ES-I3 (cell line): Measurements from ENCODE around the gene PYHIN1.

Experiments
- H3K36me3 ChIP-seq: 2 replicates; pipeline ENCODE4 v1.6.1; 2013; ENCODE audit warnings: mild to moderate bottlenecking, low read length, control low read depth, moderate library complexity; ENCODE audit not compliant: insufficient read depth
- H3K4me1 ChIP-seq: 2 replicates; pipeline ENCODE4 v1.6.1; 2013; ENCODE audit warnings: mild to moderate bottlenecking, control low read depth, low read length; ENCODE audit not compliant: insufficient read depth
- H3K9ac ChIP-seq: 2 replicates; pipeline ENCODE4 v1.6.1; 2013; ENCODE audit warnings: low read depth, mild to moderate bottlenecking, low read length, moderate library complexity
- H3K9me3 ChIP-seq: 2 replicates; pipeline ENCODE4 v1.6.1; 2013; ENCODE audit warnings: mild to moderate bottlenecking, low read length, moderate library complexity; ENCODE audit not compliant: control insufficient read depth, insufficient read depth

The PYHIN1 gene

GRCh38 chr1:158931055-158931737 is at the start of gene PYHIN1:
TSS of gene PYHIN1 (plus strand) at chr1:158931552. CDS start at chr1:158936911, 5,359 bp downstream.
- no peaks in the 10 kb centered on the region for H3K36me3 ChIP-seq
- H3K4me1 ChIP-seq = no peaks in the 10 kb centered on the region
- H3K9ac ChIP-seq = no peak within 1 kb of the TSS
- H3K9me3 ChIP-seq = 0 out of 2 replicates have a peak, but pooled peaks cover 3% of the 10 kb centered on the region

GRCh38 chr1:158893654-158894053 is 37.7 kb upstream of the PYHIN1 start:
- Histone ChIP-seq H3K9ac (no peak overlapping the region), H3K4me1 (no peaks in the 10 kb centered on the region), H3K9me3 (no peaks in the 10 kb centered on the region), H3K36me3 (no peaks in the 10 kb centered on the region)

GRCh38 chr1:158898722-158899121 is 32.6 kb upstream of the PYHIN1 start:
- Histone ChIP-seq H3K4me1 (no peaks in the 10 kb centered on the region), H3K9me3 (no peaks in the 10 kb centered on the region), H3K9ac (no peak overlapping the region), H3K36me3 (no peaks in the 10 kb centered on the region)

GRCh38 chr1:158901623-158902022 is 29.7 kb upstream of the PYHIN1 start:
- Histone ChIP-seq H3K4me1 (no peaks in the 10 kb centered on the region), H3K9me3 (no peaks in the 10 kb centered on the region), H3K36me3 (no peaks in the 10 kb centered on the region), H3K9ac (no peak overlapping the region)

- Histone ChIP-seq H3K4me1 (no peaks in the 10 kb centered on the region), H3K36me3 (no peaks in the 10 kb centered on the region), H3K9me3 (no peaks in the 10 kb centered on the region; the same call in 1 of the 2 replicates), H3K9ac (no peak overlapping the region)
Observed at GRCh38 chr1:158916085-158916484, 15.3 kb upstream of the PYHIN1 start.

- peaks cover 3% of the 10 kb centered on the region; the same call in 1 of the 2 replicates for H3K9me3 ChIP-seq
- H3K4me1 ChIP-seq = no peaks in the 10 kb centered on the region
- no peaks in the 10 kb centered on the region for H3K36me3 ChIP-seq
- no peak overlapping the region for H3K9ac ChIP-seq
Observed at GRCh38 chr1:158924677-158925076, 6.7 kb upstream of the PYHIN1 start.

- Histone ChIP-seq H3K9ac (no peak overlapping the region), H3K4me1 (no peaks in the 10 kb centered on the region), H3K9me3 (0 out of 2 replicates have a peak, but pooled peaks cover 3% of the 10 kb centered on the region), H3K36me3 (no peaks in the 10 kb centered on the region)
Observed at GRCh38 chr1:158930504-158930903, 848 bp upstream of the PYHIN1 start.

- Histone ChIP-seq H3K9ac (no peak overlapping the region), H3K9me3 (0 out of 2 replicates have a peak, but pooled peaks cover 3% of the 10 kb centered on the region), H3K4me1 (no peaks in the 10 kb centered on the region), H3K36me3 (no peaks in the 10 kb centered on the region)
Observed at GRCh38 chr1:158932171-158932570, 819 bp downstream of the PYHIN1 start.

GRCh38 chr1:158933621-158934020 is 2.3 kb downstream of the PYHIN1 start:
- H3K9ac ChIP-seq = no peak overlapping the region
- H3K4me1 ChIP-seq = no peaks in the 10 kb centered on the region
- H3K9me3 ChIP-seq = no peaks in the 10 kb centered on the region
- H3K36me3 ChIP-seq = no peaks in the 10 kb centered on the region

- Histone ChIP-seq H3K9me3 (no peaks in the 10 kb centered on the region), H3K9ac (no peak overlapping the region)
Observed at GRCh38 chr1:158939180-158939579, 7.8 kb downstream of the PYHIN1 start.

GRCh38 chr1:158941317-158941716 is 10.0 kb downstream of the PYHIN1 start:
- Histone ChIP-seq H3K4me1 (no peaks in the 10 kb centered on the region), H3K9me3 (no peaks in the 10 kb centered on the region), H3K36me3 (no peaks in the 10 kb centered on the region), H3K9ac (no peak overlapping the region)

More at GRCh38 chr1:158939180-158939579, 7.8 kb downstream of the PYHIN1 start:
- no peaks in the 10 kb centered on the region for H3K4me1 ChIP-seq
- H3K36me3 ChIP-seq = no peaks in the 10 kb centered on the region

GRCh38 chr1:158942490-158942889 is 11.1 kb downstream of the PYHIN1 start:
- Histone ChIP-seq H3K9ac (no peak overlapping the region), H3K36me3 (no peaks in the 10 kb centered on the region), H3K9me3 (no peaks in the 10 kb centered on the region), H3K4me1 (no peaks in the 10 kb centered on the region)

GRCh38 chr1:158943059-158943458 is 11.7 kb downstream of the PYHIN1 start:
- Histone ChIP-seq H3K9ac (no peak overlapping the region), H3K9me3 (no peaks in the 10 kb centered on the region), H3K4me1 (no peaks in the 10 kb centered on the region), H3K36me3 (no peaks in the 10 kb centered on the region)

- H3K4me1 ChIP-seq = no peaks in the 10 kb centered on the region
- no peak overlapping the region for H3K9ac ChIP-seq
- H3K9me3 ChIP-seq = no peaks in the 10 kb centered on the region
- no peaks in the 10 kb centered on the region for H3K36me3 ChIP-seq
Observed at GRCh38 chr1:158945061-158945460, 13.7 kb downstream of the PYHIN1 start.

GRCh38 chr1:158946785-158947184 is 15.4 kb downstream of the PYHIN1 start:
- no peaks in the 10 kb centered on the region for H3K36me3 ChIP-seq
- H3K9ac ChIP-seq = no peak overlapping the region
- no peaks in the 10 kb centered on the region for H3K9me3 ChIP-seq
- no peaks in the 10 kb centered on the region for H3K4me1 ChIP-seq
